Central memory CD4-positive, alpha-beta T cell (primary cell): Measurements from ENCODE around the gene NMNAT3.

Experiments used
- DNase-seq: peaks from one replicate; pipeline ENCODE4 v3.0.0; 2022

The NMNAT3 gene

GRCh38 chr3:139674571-139675260 lies 3.1 kb downstream of the NMNAT3 start:
- DNase-seq, result no peak

- no peak for DNase-seq
Measured at GRCh38 chr3:139672884-139673283, 4.9 kb downstream of the NMNAT3 start.

GRCh38 chr3:139671863-139672646 lies 5.7 kb downstream of the NMNAT3 start:
- DNase-seq, result no peak

GRCh38 chr3:139671107-139671506 lies 6.7 kb downstream of the NMNAT3 start:
- DNase-seq, result no peak

DNA sequence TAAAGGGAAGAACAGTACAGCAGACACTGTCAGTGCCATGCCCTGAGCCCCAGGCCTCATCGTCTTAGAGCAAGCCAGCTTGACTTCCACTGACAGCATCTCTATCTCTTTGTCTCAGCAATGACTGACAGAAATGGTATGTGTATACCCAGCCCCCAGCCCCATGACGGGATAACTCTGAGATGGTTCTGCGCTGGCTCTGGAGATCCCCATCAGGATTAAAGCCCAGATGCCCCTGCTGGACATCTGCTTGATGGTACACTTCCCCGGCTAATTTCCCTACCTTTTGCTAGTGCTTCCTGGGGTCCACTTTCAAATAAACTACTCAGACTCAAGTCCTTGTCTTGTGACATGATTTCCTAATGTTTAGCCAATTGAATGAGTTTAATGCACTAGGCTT lies 7.6 kb downstream of the NMNAT3 start:
- no peak for DNase-seq

- DNase-seq, result no peak
Measured at GRCh38 chr3:139668332-139668731, 9.4 kb downstream of the NMNAT3 start.

GRCh38 chr3:139664958-139665357 lies 12.8 kb downstream of the NMNAT3 start:
- no peak for DNase-seq

- no peak for DNase-seq
Measured at GRCh38 chr3:139660269-139660668, 17.5 kb downstream of the NMNAT3 start.

DNA sequence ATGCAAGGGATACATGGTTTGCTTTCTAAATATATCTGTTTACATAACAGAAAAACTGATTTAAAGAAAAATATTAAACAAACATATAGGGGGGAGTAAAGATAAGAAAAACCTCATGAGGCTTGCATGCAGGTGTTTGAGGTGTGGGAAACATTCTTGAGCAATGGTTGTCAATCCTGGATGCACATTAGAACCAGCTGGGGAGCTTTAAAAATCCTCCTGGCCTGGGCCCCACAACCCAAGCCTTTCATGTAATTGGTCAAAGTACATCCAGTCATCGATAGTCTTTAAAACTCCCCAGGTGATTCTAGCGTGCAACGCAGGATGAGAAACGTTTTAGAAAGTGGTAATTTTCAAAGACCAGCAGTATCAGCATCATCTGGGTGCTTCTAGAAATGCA lies 18.3 kb downstream of the NMNAT3 start:
- DNase-seq, result no peak

DNA sequence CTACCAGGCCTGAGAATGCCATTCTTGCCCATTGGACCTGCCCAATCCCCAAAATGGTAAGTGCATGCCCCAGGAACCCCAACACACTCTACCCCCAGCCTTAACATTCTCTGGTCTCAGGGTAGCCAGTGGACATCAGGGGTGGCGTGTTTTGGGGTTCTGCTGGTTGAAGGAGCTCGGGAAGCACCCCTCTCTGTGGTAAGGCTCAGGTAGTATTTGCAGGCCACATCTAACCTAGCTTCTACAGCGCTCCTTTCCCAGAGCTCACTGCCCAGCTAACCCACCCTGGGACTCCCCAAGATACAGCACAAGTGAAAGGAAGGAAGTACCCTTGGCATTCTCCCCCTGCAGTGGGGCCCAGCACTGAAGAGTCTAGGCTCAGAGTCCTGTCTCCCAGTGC lies 19.8 kb downstream of the NMNAT3 start:
- no peak for DNase-seq

DNA sequence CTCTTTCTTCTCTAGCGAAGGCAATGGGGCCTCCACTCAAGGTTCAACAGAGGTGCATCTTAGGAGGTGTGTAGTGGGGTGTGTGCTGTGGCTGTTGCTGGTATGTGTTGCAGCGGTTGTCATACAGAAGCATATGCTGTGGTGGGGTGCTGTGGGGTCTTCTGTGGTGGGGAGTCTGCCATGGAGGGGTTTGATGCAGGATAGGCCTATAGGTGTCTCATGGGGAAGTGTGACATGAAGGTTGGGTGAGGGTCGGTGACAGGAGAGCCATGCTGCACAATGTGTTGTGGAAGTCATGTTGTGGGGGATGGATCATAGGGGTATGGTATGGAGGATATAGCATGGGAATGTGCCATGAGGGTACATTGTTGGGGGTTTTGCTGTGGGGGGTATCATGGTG lies 20.3 kb downstream of the NMNAT3 start:
- no peak for DNase-seq

- no peak for DNase-seq
Measured at GRCh38 chr3:139655909-139656595, 21.7 kb downstream of the NMNAT3 start.

DNA sequence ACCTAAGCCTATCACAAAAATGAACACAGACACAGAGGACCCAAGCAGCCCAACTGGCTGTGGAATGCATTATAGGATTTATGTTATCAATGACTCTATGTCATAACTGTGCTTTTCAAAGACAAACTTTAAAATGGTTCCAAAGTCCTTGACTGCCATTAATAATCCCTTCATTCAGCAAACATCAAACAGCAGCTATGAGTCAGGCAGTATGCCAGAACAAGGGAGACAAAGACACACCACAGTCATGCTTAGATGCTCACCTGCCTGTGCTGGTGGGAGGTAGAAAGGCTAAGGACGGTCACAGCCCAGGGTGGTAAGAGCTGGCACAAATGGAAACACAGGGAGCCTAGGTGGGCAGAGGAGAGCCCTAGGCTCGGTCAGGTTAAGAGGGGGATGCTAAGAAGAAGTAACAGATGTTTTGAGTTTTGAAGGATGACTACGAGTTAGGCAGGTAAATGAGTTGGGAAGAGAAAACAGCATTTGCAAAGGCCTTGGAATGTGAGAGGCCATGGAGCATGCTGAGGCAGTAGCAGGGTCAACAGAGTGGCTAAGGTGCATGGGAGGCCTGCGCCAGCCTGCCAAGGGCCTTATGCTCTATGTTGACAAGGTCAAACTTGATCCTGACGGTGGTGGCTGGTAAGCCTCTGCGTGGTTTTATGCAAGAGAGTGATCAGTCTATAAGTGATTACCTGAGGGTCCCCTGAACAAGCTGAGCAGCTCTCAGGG lies 23.0 kb downstream of the NMNAT3 start:
- DNase-seq, result no peak

- no peak for DNase-seq
Measured at GRCh38 chr3:139653582-139653981, 24.2 kb downstream of the NMNAT3 start.

GRCh38 chr3:139652561-139652960 lies 25.2 kb downstream of the NMNAT3 start:
- no peak for DNase-seq

- no peak for DNase-seq
Measured at GRCh38 chr3:139647866-139648435, 29.8 kb downstream of the NMNAT3 start.

- no peak for DNase-seq
Measured at GRCh38 chr3:139646512-139646911, 31.3 kb downstream of the NMNAT3 start.

DNA sequence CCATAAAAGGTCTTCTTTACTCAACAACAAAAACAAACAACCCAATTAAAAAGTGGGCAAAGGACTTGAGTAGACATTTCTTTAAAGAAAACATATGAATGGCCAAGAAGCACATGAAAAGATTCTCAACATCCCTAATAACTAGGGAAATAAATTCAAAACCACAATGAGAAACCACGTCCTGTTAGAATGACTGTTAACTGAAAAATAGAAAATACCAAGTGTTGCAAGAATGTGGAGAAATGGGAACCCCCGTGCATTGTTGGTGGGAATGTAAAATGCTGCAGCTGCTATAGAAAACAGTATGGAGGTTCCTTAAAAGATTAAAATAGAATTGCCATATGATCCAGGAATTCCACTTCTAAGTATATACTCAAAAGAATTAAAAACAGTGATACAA lies 34.8 kb downstream of the NMNAT3 start:
- no peak for DNase-seq

- no peak for DNase-seq
Measured at GRCh38 chr3:139640456-139640855, 37.3 kb downstream of the NMNAT3 start.

GRCh38 chr3:139639662-139640061 lies 38.1 kb downstream of the NMNAT3 start:
- no peak for DNase-seq

DNA sequence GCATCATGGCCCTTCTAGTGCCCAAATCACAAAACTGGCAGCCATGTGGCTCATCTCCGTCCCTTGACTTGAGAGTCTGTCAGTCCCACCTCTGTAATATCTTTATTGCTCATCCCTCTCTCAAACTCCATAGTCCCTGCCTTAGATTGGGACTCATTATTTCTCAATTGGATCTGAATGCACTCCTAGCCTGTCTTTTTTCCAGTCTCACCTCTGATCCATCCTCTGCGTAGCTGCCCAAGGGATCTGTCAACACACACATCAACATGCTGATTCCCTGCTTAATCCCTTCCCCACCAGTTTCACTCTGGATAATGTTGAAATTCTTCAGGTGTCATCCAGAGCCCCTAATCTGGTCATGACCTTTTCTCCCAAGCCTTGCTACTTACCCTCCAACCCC lies 39.3 kb downstream of the NMNAT3 start:
- DNase-seq, result no peak

GRCh38 chr3:139636511-139636910 lies 41.3 kb downstream of the NMNAT3 start:
- no peak for DNase-seq

- no peak for DNase-seq
Measured at GRCh38 chr3:139634111-139634635, 43.6 kb downstream of the NMNAT3 start.
